ENCODE measurements around the gene NELFCD.

The NELFCD gene

GRCh38 chr20:58994390-58995159 lies 13.5 kb downstream of the NELFCD start:
- no peak for DNase-seq (ENCODE audit: low read depth in 2 of 2)

GRCh38 chr20:58995461-58996225 lies 14.6 kb downstream of the NELFCD start:
- no peak for DNase-seq (ENCODE audit: low read depth in 2 of 2)

GRCh38 chr20:58996226-58996611 lies 15.2 kb downstream of the NELFCD start:
- no peak for DNase-seq (ENCODE audit: low read depth in 2 of 2)

GRCh38 chr20:58997141-58997770 lies 16.2 kb downstream of the NELFCD start:
- no peak for DNase-seq (ENCODE audit: low read depth in 2 of 2)

- no peak for DNase-seq (ENCODE audit: low read depth in 2 of 2)
Observed at GRCh38 chr20:58998656-58999055, 17.6 kb downstream of the NELFCD start.

GRCh38 chr20:59000326-59000725 lies 19.3 kb downstream of the NELFCD start:
- no peak for DNase-seq (ENCODE audit: low read depth in 2 of 2)

GRCh38 chr20:59001068-59001448 lies 20.0 kb downstream of the NELFCD start:
- DNase-seq (ENCODE audit: low read depth in 2 of 2) = no peak

GRCh38 chr20:59001449-59002171 lies 20.6 kb downstream of the NELFCD start:
- DNase-seq (ENCODE audit: low read depth in 2 of 2) = no peak

- DNase-seq (ENCODE audit: low read depth in 2 of 2) = no peak
Observed at GRCh38 chr20:59002388-59002787, 21.3 kb downstream of the NELFCD start.

- DNase-seq (ENCODE audit: low read depth in 2 of 2) = no peak
Observed at GRCh38 chr20:59002874-59003399, 21.9 kb downstream of the NELFCD start.

GRCh38 chr20:59003836-59004492 lies 22.9 kb downstream of the NELFCD start:
- no peak for DNase-seq (ENCODE audit: low read depth in 2 of 2)

- DNase-seq (ENCODE audit: low read depth in 2 of 2) = peak in 1 of 2 donors; percentile 29
Observed at GRCh38 chr20:59004493-59004762, 23.4 kb downstream of the NELFCD start.

GRCh38 chr20:59004763-59005522 lies 23.9 kb downstream of the NELFCD start:
- DNase-seq (ENCODE audit: low read depth in 2 of 2) = peak in 1 of 2 donors; percentile 7

GRCh38 chr20:59005523-59006166 lies 24.6 kb downstream of the NELFCD start:
- no peak for DNase-seq (ENCODE audit: low read depth in 2 of 2)

GRCh38 chr20:59006167-59006863 lies 25.3 kb downstream of the NELFCD start:
- DNase-seq (ENCODE audit: low read depth in 2 of 2) = no peak

- peak in 1 of 2 donors; percentile 21 for DNase-seq (ENCODE audit: low read depth in 2 of 2)
Observed at GRCh38 chr20:59006864-59007664, 26.0 kb downstream of the NELFCD start, which contains the start of gene CTSZ. Gene CTSZ, minus strand, starts transcription at chr20:59007254. Its CDS starts 126 bp downstream, at chr20:59007128.

GRCh38 chr20:59007665-59008511 lies 26.8 kb downstream of the NELFCD start:
- DNase-seq (ENCODE audit: low read depth in 2 of 2) = no peak
